Adrenal gland (tissue), 12 donors: ENCODE results near the gene SDK1. TPM values are rescaled to one million over a fixed set of nuclear protein-coding genes. Genes with fewer than 3 reads are reported as not detected.

Experiments used
- DNase-seq, 7 donors: peaks; one replicate each; pipeline ENCODE4 v3.0.0-alpha.2; 2019 to 2020
- H3K27ac ChIP-seq, 5 donors: fragments of 200-600 bp; sonication (generic) in 4 of 5; 1 replicate in 3 of 5; 2 replicates in 2 of 5; pipeline versions ENCODE4 v1.5.1 to v1.8.0; 2016 to 2020; ENCODE audit warnings: mild to moderate bottlenecking in 1 of 5
- H3K27me3 ChIP-seq: fragments of 200-600 bp; 2 replicates; pipeline ENCODE4 v1.8.0; 2021
- H3K36me3 ChIP-seq, 2 donors: fragments of 200-600 bp; replicated peaks in 1 of 2; 1 replicate in 1 of 2; 2 replicates in 1 of 2; pipeline versions ENCODE4 v1.5.1 to v1.8.0; 2018 to 2022
- H3K4me1 ChIP-seq, 2 donors: fragments of 200-600 bp; replicated peaks in 1 of 2; 1 replicate in 1 of 2; 2 replicates in 1 of 2; pipeline versions ENCODE4 v1.5.1 to v1.8.0; 2018 to 2021
- H3K4me3 ChIP-seq, 4 donors: fragments of 200-600 bp; sonication (generic) in 3 of 4; one replicate each; pipeline ENCODE4 v1.5.1; 2016 to 2018
- H3K9me3 ChIP-seq, 3 donors: fragments of 200-600 bp; sonication (generic) in 1 of 3; replicated peaks in 1 of 3; 1 replicate in 2 of 3; 2 replicates in 1 of 3; pipeline versions ENCODE4 v1.5.1 to v1.8.0; 2016 to 2021
- CTCF ChIP-seq, 6 experiments: fragments of 450-650 bp in 4 of 6; fragments of 200-600 bp in 2 of 6; sonication (generic) in 1 of 6; IDR thresholded peaks; 1 replicate in 5 of 6; 2 replicates in 1 of 6; pipeline versions ENCODE4 v1.5.1 to v1.8.0; 2016 to 2021; ENCODE audit warnings: antibody characterized with exemption in 6 of 6, mild to moderate bottlenecking in 2 of 6, moderate library complexity in 1 of 6
- POLR2A ChIP-seq, 2 donors: fragments of 450-650 bp; IDR thresholded peaks; one replicate each; pipeline ENCODE4 v1.6.1; 2017; ENCODE audit warnings: antibody characterized with exemption in 2 of 2, mild to moderate bottlenecking in 2 of 2, moderate library complexity in 1 of 2
- WGBS, 4 donors: extraction: QIAGEN DNeasy Blood & Tissue Kit in 2 of 4; methylation state at CpG; one replicate each; pipeline versions ENCODE4 v1.1.5 to v1.1.7; 2013 to 2017; 5-methylcytosine and 5-hydroxymethylcytosine counted together
- intact Hi-C, 2 donors: fragments of 100-400 bp; cut with DNase I; formaldehyde crosslinking; loops; one replicate each; pipeline versions ENCODE4 v1.14.1 to v1.15.0; 2022 to 2023
- polyA plus RNA-seq, 3 donors: library from polyadenylated mRNA; stranded (reverse); fragments of 200-250 nt in 2 of 3; fragments of 350-450 nt in 1 of 3; fragmentation: Illumina TruSeq in 1 of 3; extraction: RNeasy Lipid Tissue Mini Kit (QIAGEN cat#74804) in 1 of 3; gene quantifications; one replicate each; pipeline ENCODE4 v1.2.3, GENCODE V29; 2013 to 2014
- total RNA-seq, 9 donors: library from RNA; depleted of rRNA in 4 of 9; stranded (reverse); fragments of >200 nt in 4 of 9; fragments of 120-200 nt in 1 of 9; fragmentation: NEBNext Ultra II Directional in 1 of 9; extraction: Animal tissue kit (Norgen Biotek cat#: 25700) in 1 of 9; gene quantifications; one replicate each; pipeline versions ENCODE4 v1.1.0 to v1.2.4, GENCODE V29; 2013 to 2023
- donor health status: healthy with polysubstance abuse.
- donor health status: Bipolar disorder and iron deficiency.
- donor health status: DM: yes; HTN: yes; CAD: no.
- donor health status: DM: no; HTN: no; CAD: no.
- donor health status: DM: no; HTN: no; CAD: no.
- donor health status: DM: yes; HTN: yes; CAD: no.

SDK1 gene
- total and polyA plus RNA-seq, 12 donors: 0.50 to 3.6 (median 1.5) TPM

GRCh38 chr7:3950249-3950648 lies 649.2 kb downstream of the SDK1 start:
- WGBS, 4 donors: 89 to 95% (median 91%) methylated on average over 5 of the region's 5 CpGs
- no peak overlapping the region for H3K4me3 ChIP-seq
- no peaks in the 10 kb centered on the region for H3K27me3 ChIP-seq
- no peaks in the 10 kb centered on the region for H3K4me1 ChIP-seq
- intact Hi-C loops: no loop called here
- no peaks in the 10 kb centered on the region for H3K9me3 ChIP-seq
- no peaks in the 10 kb centered on the region for H3K36me3 ChIP-seq
- TF ChIP-seq POLR2A (IDR thresholded peaks at IDR 0.05) (no peak), CTCF (IDR thresholded peaks at IDR 0.05) (no peak)
- DNase-seq: no peak
- no peak overlapping the region for H3K27ac ChIP-seq

- no peak for TF ChIP-seq POLR2A (IDR thresholded peaks at IDR 0.05)
- no peak for TF ChIP-seq CTCF (IDR thresholded peaks at IDR 0.05)
- Histone ChIP-seq H3K27me3 (no peaks in the 10 kb centered on the region), H3K27ac (no peak overlapping the region), H3K9me3 (no peaks in the 10 kb centered on the region), H3K4me3 (no peak overlapping the region), H3K36me3 (no peaks in the 10 kb centered on the region), H3K4me1 (no peaks in the 10 kb centered on the region)
- intact Hi-C loops: no loop called here
- 92 to 96% (median 95%) methylated on average over 24 to 33 of the region's 33 CpGs for WGBS, 4 donors
- no peak for DNase-seq
These were observed 650.4 kb downstream of the SDK1 start for GRCh38 chr7:3951316-3952055.

- DNase-seq: no peak
- Histone ChIP-seq H3K27ac (no peak overlapping the region), H3K9me3 (no peaks in the 10 kb centered on the region), H3K27me3 (no peaks in the 10 kb centered on the region), H3K4me3 (no peak overlapping the region), H3K36me3 (no peaks in the 10 kb centered on the region), H3K4me1 (no peaks in the 10 kb centered on the region)
- TF ChIP-seq CTCF (IDR thresholded peaks at IDR 0.05) (no peak), POLR2A (IDR thresholded peaks at IDR 0.05) (no peak)
- intact Hi-C loops: no loop called here
- WGBS, 4 donors: 66 to 75% (median 74%) methylated on average over 6 of the region's 6 CpGs
These were observed 652.1 kb downstream of the SDK1 start for GRCh38 chr7:3953133-3953532.

- H3K27me3 ChIP-seq: no peaks in the 10 kb centered on the region
- DNase-seq: no peak
- H3K27ac ChIP-seq: no peak overlapping the region
- TF ChIP-seq CTCF (IDR thresholded peaks at IDR 0.05) (no peak), POLR2A (IDR thresholded peaks at IDR 0.05) (no peak)
- intact Hi-C loops: no loop called here
- H3K36me3 ChIP-seq: no peaks in the 10 kb centered on the region
- 79 to 92% (median 86%) methylated on average over 4 to 7 of the region's 7 CpGs for WGBS, 4 donors
- no peaks in the 10 kb centered on the region for H3K4me1 ChIP-seq
- H3K4me3 ChIP-seq: no peak overlapping the region
- H3K9me3 ChIP-seq: no peaks in the 10 kb centered on the region
These were observed 652.9 kb downstream of the SDK1 start for GRCh38 chr7:3953946-3954345.
